PC-9 (cell line): Measurements from ENCODE around the gene GOLIM4.

Source experiments
- CTCF ChIP-seq: fragments of 200-600 bp; sonication (generic); conservative IDR thresholded peaks from 2 replicates; pipeline ENCODE4 v1.6.1; 2017; ENCODE audit warnings: mixed run types, antibody characterized with exemption, mild to moderate bottlenecking, moderate library complexity
- EZH2 ChIP-seq: fragments of 200-600 bp; sonication (generic); IDR thresholded peaks from 2 replicates; pipeline ENCODE4 v1.8.0; 2017; ENCODE audit warnings: antibody characterized with exemption, low read depth

GRCh38 chr3:167972502-167972901, 123.2 kb downstream of the GOLIM4 start:
- TF ChIP-seq CTCF (no peak), EZH2 (no peak)
